ENCODE data around the gene ZC3H8.
A peak's percentile ranks its signal among the peaks of the same experiment; 100 is the strongest.

The ZC3H8 gene

GRCh38 chr2:112194482-112194881 is 60.4 kb downstream of the ZC3H8 start:
- no peak for DNase-seq

GRCh38 chr2:112194028-112194427 is 60.8 kb downstream of the ZC3H8 start:
- no peak for DNase-seq

- DNase-seq, result no peak
Measured at GRCh38 chr2:112189001-112189556, 65.8 kb downstream of the ZC3H8 start.

GRCh38 chr2:112187805-112188596 is 66.8 kb downstream of the ZC3H8 start:
- DNase-seq, result peak; percentile 82

- no peak for DNase-seq
Measured at GRCh38 chr2:112187046-112187715, 67.7 kb downstream of the ZC3H8 start.

GRCh38 chr2:112185131-112185530 is 69.7 kb downstream of the ZC3H8 start:
- DNase-seq, result no peak

GRCh38 chr2:112184121-112184520 is 70.7 kb downstream of the ZC3H8 start:
- no peak for DNase-seq

- no peak for DNase-seq
Measured at GRCh38 chr2:112183327-112184025, 71.4 kb downstream of the ZC3H8 start.

- DNase-seq, result no peak
Measured at GRCh38 chr2:112182581-112183034, 72.2 kb downstream of the ZC3H8 start.

GRCh38 chr2:112181571-112182290 is 73.1 kb downstream of the ZC3H8 start:
- peak; percentile 39 for DNase-seq

GRCh38 chr2:112175958-112176573 is 78.8 kb downstream of the ZC3H8 start:
- DNase-seq, result no peak

- no peak for DNase-seq
Measured at GRCh38 chr2:112175333-112175732, 79.5 kb downstream of the ZC3H8 start.

- no peak for DNase-seq
Measured at GRCh38 chr2:112174383-112174782, 80.5 kb downstream of the ZC3H8 start.

GRCh38 chr2:112173646-112174319 is 81.1 kb downstream of the ZC3H8 start:
- DNase-seq, result no peak

GRCh38 chr2:112170495-112170894 is 84.3 kb downstream of the ZC3H8 start:
- no peak for DNase-seq

- no peak for DNase-seq
Measured at GRCh38 chr2:112168422-112169124, 86.3 kb downstream of the ZC3H8 start.

GRCh38 chr2:112166806-112167499 is 87.9 kb downstream of the ZC3H8 start:
- DNase-seq, result no peak

- no peak for DNase-seq
Measured at GRCh38 chr2:112165296-112165695, 89.5 kb downstream of the ZC3H8 start.

GRCh38 chr2:112164876-112165275 is 90.0 kb downstream of the ZC3H8 start:
- no peak for DNase-seq

GRCh38 chr2:112163541-112163981 is 91.3 kb downstream of the ZC3H8 start:
- no peak for DNase-seq

All from activated CD4-positive, alpha-beta T cell treated with anti-CD3 and anti-CD28 coated beads, Interleukin-2, amount 50 U/mL, for 16 hours (primary cell).